Adrenal gland (tissue), 12 donors: ENCODE data around the gene SLIT2. TPM values are rescaled to one million over a fixed set of nuclear protein-coding genes. Genes with fewer than 3 reads are reported as not detected.
A peak's percentile ranks its signal among the peaks of the same experiment; 100 is the strongest.

Experiments
- DNase-seq, 7 donors: peaks; one replicate each; pipeline ENCODE4 v3.0.0-alpha.2; 2019 to 2020
- H3K27ac ChIP-seq, 5 donors: fragments of 200-600 bp; sonication (generic) in 4 of 5; 1 replicate in 3 of 5; 2 replicates in 2 of 5; pipeline versions ENCODE4 v1.5.1 to v1.8.0; 2016 to 2020; ENCODE audit warnings: mild to moderate bottlenecking in 1 of 5
- H3K27me3 ChIP-seq: fragments of 200-600 bp; 2 replicates; pipeline ENCODE4 v1.8.0; 2021
- H3K36me3 ChIP-seq, 2 donors: fragments of 200-600 bp; replicated peaks in 1 of 2; 1 replicate in 1 of 2; 2 replicates in 1 of 2; pipeline versions ENCODE4 v1.5.1 to v1.8.0; 2018 to 2022
- H3K4me1 ChIP-seq, 2 donors: fragments of 200-600 bp; replicated peaks in 1 of 2; 1 replicate in 1 of 2; 2 replicates in 1 of 2; pipeline versions ENCODE4 v1.5.1 to v1.8.0; 2018 to 2021
- H3K4me3 ChIP-seq, 4 donors: fragments of 200-600 bp; sonication (generic) in 3 of 4; one replicate each; pipeline ENCODE4 v1.5.1; 2016 to 2018
- H3K9me3 ChIP-seq, 3 donors: fragments of 200-600 bp; sonication (generic) in 1 of 3; replicated peaks in 1 of 3; 1 replicate in 2 of 3; 2 replicates in 1 of 3; pipeline versions ENCODE4 v1.5.1 to v1.8.0; 2016 to 2021
- CTCF ChIP-seq, 6 experiments: fragments of 450-650 bp in 4 of 6; fragments of 200-600 bp in 2 of 6; sonication (generic) in 1 of 6; IDR thresholded peaks; 1 replicate in 5 of 6; 2 replicates in 1 of 6; pipeline versions ENCODE4 v1.5.1 to v1.8.0; 2016 to 2021; ENCODE audit warnings: antibody characterized with exemption in 6 of 6, mild to moderate bottlenecking in 2 of 6, moderate library complexity in 1 of 6
- POLR2A ChIP-seq, 2 donors: fragments of 450-650 bp; IDR thresholded peaks; one replicate each; pipeline ENCODE4 v1.6.1; 2017; ENCODE audit warnings: antibody characterized with exemption in 2 of 2, mild to moderate bottlenecking in 2 of 2, moderate library complexity in 1 of 2
- WGBS, 4 donors: extraction: QIAGEN DNeasy Blood & Tissue Kit in 2 of 4; methylation state at CpG; one replicate each; pipeline versions ENCODE4 v1.1.5 to v1.1.7; 2013 to 2017; 5-methylcytosine and 5-hydroxymethylcytosine counted together
- intact Hi-C, 2 donors: fragments of 100-400 bp; cut with DNase I; formaldehyde crosslinking; loops; one replicate each; pipeline versions ENCODE4 v1.14.1 to v1.15.0; 2022 to 2023
- polyA plus RNA-seq, 3 donors: library from polyadenylated mRNA; stranded (reverse); fragments of 200-250 nt in 2 of 3; fragments of 350-450 nt in 1 of 3; fragmentation: Illumina TruSeq in 1 of 3; extraction: RNeasy Lipid Tissue Mini Kit (QIAGEN cat#74804) in 1 of 3; gene quantifications; one replicate each; pipeline ENCODE4 v1.2.3, GENCODE V29; 2013 to 2014
- total RNA-seq, 9 donors: library from RNA; depleted of rRNA in 4 of 9; stranded (reverse); fragments of >200 nt in 4 of 9; fragments of 120-200 nt in 1 of 9; fragmentation: NEBNext Ultra II Directional in 1 of 9; extraction: Animal tissue kit (Norgen Biotek cat#: 25700) in 1 of 9; gene quantifications; one replicate each; pipeline versions ENCODE4 v1.1.0 to v1.2.4, GENCODE V29; 2013 to 2023
- donor health status: healthy with polysubstance abuse.
- donor health status: Bipolar disorder and iron deficiency.
- donor health status: DM: yes; HTN: yes; CAD: no.
- donor health status: DM: no; HTN: no; CAD: no.
- donor health status: DM: no; HTN: no; CAD: no.
- donor health status: DM: yes; HTN: yes; CAD: no.

The SLIT2 gene
- total and polyA plus RNA-seq, 12 donors, result 9.4 to 68.7 (median 36.8) TPM

- Histone ChIP-seq H3K36me3 (no peaks in the 10 kb centered on the region), H3K27ac (no peak overlapping the region), H3K4me1 (no peaks in the 10 kb centered on the region), H3K9me3 (no peaks in the 10 kb centered on the region), H3K27me3 (no peaks in the 10 kb centered on the region), H3K4me3 (no peak overlapping the region)
- TF ChIP-seq CTCF (IDR thresholded peaks at IDR 0.05), result no peak
- no peak for TF ChIP-seq POLR2A (IDR thresholded peaks at IDR 0.05)
- WGBS, 4 donors, result 65 to 85% (median 81%) methylated on average over 1 of the region's 1 CpG
- no peak for DNase-seq
- intact Hi-C loops, result no loop called here
Observed at GRCh38 chr4:20269320-20269719, 17.6 kb downstream of the SLIT2 start.

- 67 to 72% (median 70%) methylated on average over 3 of the region's 3 CpGs for WGBS, 4 donors
Observed at GRCh38 chr4:20271950-20272349, 20.2 kb downstream of the SLIT2 start.

GRCh38 chr4:20272411-20272872, 20.7 kb downstream of the SLIT2 start:
- H3K4me1 ChIP-seq, result peaks cover 0 to 5% of the 10 kb centered on the region in 2 donors
- no peaks in the 10 kb centered on the region for H3K27me3 ChIP-seq
- intact Hi-C loops, result no loop called here
- WGBS, 4 donors, result 60 to 67% (median 63%) methylated on average over 4 of the region's 4 CpGs
- TF ChIP-seq CTCF (IDR thresholded peaks at IDR 0.05), result no peak
- no peak for TF ChIP-seq POLR2A (IDR thresholded peaks at IDR 0.05)
- DNase-seq, result no peak
- no peak overlapping the region for H3K27ac ChIP-seq
- H3K4me3 ChIP-seq, result no peak overlapping the region
- H3K9me3 ChIP-seq, result no peaks in the 10 kb centered on the region
- H3K36me3 ChIP-seq, result no peaks in the 10 kb centered on the region

More at GRCh38 chr4:20271950-20272349, 20.2 kb downstream of the SLIT2 start:
- H3K36me3 ChIP-seq, result no peaks in the 10 kb centered on the region
- no peaks in the 10 kb centered on the region for H3K9me3 ChIP-seq
- intact Hi-C loops, result no loop called here
- no peak for DNase-seq
- peaks cover 0 to 1% of the 10 kb centered on the region in 2 donors for H3K4me1 ChIP-seq
- TF ChIP-seq POLR2A (IDR thresholded peaks at IDR 0.05), result no peak
- no peak for TF ChIP-seq CTCF (IDR thresholded peaks at IDR 0.05)
- H3K27ac ChIP-seq, result no peak overlapping the region
- no peaks in the 10 kb centered on the region for H3K27me3 ChIP-seq
- H3K4me3 ChIP-seq, result no peak overlapping the region

- TF ChIP-seq CTCF (IDR thresholded peaks at IDR 0.05) (no peak), POLR2A (IDR thresholded peaks at IDR 0.05) (no peak)
- H3K4me1 ChIP-seq, result peaks cover 0 to 5% of the 10 kb centered on the region in 2 donors
- no peaks in the 10 kb centered on the region for H3K27me3 ChIP-seq
- DNase-seq, result peak in 2 of 7 donors; percentile 18 to 32
- WGBS, 4 donors, result 78 to 84% (median 81%) methylated on average over 11 of the region's 11 CpGs
- H3K9me3 ChIP-seq, result no peaks in the 10 kb centered on the region
- no peaks in the 10 kb centered on the region for H3K36me3 ChIP-seq
- intact Hi-C loops, result no loop called here
- H3K27ac ChIP-seq, result no peak overlapping the region
- no peak overlapping the region for H3K4me3 ChIP-seq
Observed at GRCh38 chr4:20273793-20274192, 22.1 kb downstream of the SLIT2 start.
